ENCODE results near the gene UCP3.

UCP3 gene

DNA sequence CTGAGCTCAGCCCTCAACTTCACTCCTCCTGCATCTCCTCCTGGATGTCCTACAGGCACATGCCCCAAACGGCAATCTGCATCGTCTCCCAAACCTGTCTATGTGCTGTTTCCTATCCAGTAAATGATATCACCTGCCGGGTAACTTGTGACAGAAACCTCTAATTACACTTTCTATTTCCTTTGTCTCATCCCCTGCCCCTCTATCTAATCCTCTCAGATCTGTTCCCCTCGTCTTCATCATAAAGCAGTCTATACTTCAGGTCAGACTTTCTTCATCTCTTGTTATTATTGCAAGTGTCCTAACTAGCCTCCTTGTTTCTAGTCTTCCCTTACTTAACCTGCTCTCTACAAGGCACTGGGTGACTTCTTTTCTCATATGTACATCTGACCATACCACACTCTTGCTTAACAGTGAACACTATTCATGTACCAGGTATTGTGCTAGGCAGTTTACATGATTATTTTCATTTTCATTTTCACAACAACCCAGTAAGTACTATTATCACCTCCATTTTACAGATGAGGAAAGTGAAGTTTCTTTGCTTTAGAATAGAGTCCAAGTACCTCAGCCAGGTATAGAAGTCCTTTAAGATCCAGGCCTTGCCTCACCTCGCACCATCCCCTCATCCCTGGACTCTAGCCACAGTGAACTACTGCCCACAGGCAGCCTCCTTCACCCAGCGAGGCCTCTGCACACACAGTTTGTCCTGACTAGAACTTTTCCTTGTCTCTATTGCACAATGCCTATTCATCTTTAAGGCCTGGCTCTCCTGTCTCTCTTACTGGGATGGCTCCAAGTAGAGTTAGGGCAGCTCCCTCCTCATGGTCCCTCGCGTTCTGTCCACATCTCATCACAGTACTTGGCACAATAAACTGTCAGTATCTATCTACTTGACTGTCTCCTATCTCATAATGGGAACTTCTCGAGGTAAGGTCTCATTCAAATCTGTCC, 22.1 kb upstream of the UCP3 start:
- Histone ChIP-seq H3K27me3 (replicated peaks; ENCODE audit: control insufficient read depth, insufficient read depth, low read length, poor library complexity, severe bottlenecking) (no peaks in the 10 kb centered on the region), H3K4me1 (ENCODE audit: control insufficient read depth, insufficient read depth, low read length, poor library complexity, severe bottlenecking) (peaks cover 4% of the 10 kb centered on the region), H3K4me3 (ENCODE audit: insufficient read depth, low read depth, low read length, poor library complexity, severe bottlenecking) (no peak overlapping the region), H3K36me3 (ENCODE audit: control insufficient read depth, insufficient read depth, low read length) (peaks cover 16% of the 10 kb centered on the region), H3K27ac (ENCODE audit: insufficient read depth, low read length, poor library complexity, severe bottlenecking) (peak overlapping the region; percentile 40), H3K9me3 (ENCODE audit: control insufficient read depth, low read length) (no peaks in the 10 kb centered on the region)
- DNase-seq: no peak

DNA sequence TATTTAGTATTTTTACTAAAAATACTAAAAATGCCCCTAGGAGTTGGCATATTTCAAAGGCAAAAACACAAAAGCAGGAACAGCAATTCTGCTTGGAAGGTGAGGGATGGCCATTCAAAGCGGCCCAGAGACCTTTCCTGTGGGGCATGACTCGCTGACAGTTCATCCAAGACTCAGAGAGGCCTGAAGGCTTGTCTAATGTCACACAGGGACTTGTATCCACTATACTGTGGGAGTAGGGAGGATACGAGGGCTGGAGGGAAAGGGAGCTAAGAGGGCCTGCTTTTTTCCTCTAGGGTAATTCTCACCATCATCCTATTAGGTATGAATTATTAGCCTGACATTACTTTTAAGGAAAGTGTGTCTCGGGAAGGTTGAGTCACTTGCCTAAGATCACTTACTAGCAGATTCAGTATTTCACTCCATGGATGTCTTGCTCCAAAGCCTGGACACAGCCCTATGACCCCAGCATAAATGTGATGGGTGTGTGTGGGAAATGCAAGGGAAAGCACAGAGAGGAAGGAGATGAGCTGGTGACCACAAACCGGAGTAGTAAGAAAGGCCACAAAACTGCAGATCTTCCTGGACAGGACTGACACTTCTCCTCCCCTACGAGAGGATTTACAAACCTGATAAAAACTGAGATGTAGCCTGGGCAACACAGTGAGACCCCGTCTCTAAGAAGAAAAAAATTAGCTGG, 16.7 kb upstream of the UCP3 start:
- no peaks in the 10 kb centered on the region for H3K27me3 ChIP-seq (replicated peaks; ENCODE audit: control insufficient read depth, insufficient read depth, low read length, poor library complexity, severe bottlenecking)
- peaks cover 11% of the 10 kb centered on the region for H3K4me1 ChIP-seq (ENCODE audit: control insufficient read depth, insufficient read depth, low read length, poor library complexity, severe bottlenecking)
- H3K9me3 ChIP-seq (ENCODE audit: control insufficient read depth, low read length): no peaks in the 10 kb centered on the region
- H3K27ac ChIP-seq (ENCODE audit: insufficient read depth, low read length, poor library complexity, severe bottlenecking): no peak overlapping the region
- no peak overlapping the region for H3K4me3 ChIP-seq (ENCODE audit: insufficient read depth, low read depth, low read length, poor library complexity, severe bottlenecking)
- H3K36me3 ChIP-seq (ENCODE audit: control insufficient read depth, insufficient read depth, low read length): no peaks in the 10 kb centered on the region
- DNase-seq: no peak

DNA sequence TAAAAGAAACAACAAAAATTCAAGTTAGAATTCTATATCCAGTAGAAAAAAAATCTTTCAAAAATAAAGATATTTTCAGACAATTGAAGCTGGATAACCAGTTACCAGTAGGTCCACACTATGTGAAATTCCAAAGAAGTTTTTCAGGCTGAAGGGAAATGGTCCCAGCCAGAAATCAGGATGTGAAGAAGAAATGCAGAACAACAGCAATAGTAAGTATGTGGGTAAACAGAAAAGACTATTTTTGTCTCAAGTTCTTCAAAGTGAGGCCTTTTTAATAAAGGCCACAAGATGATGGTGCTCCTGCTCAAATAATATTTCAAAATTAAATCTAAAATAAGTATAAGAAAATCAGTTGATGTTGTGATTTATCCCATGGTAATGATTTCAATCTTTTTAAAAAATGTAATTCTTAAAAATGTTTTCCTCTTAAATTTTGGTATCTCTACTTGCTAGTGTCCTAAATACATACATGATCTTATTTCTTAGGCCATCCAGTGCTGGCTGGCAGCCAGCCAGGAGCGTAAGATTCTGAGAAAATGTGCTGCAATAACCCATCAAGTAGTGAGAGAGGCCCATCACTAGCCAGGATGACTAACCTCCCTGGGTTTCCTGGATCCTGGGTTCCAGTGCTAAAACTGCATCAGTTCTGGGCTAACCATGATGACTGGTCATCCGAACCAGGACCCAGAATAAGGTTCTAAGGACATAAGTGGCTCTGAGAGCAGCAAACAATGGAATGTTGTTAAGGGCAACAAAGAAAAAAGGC, 15.6 kb upstream of the UCP3 start:
- DNase-seq: no peak
- H3K36me3 ChIP-seq (ENCODE audit: control insufficient read depth, insufficient read depth, low read length): no peaks in the 10 kb centered on the region

DNA sequence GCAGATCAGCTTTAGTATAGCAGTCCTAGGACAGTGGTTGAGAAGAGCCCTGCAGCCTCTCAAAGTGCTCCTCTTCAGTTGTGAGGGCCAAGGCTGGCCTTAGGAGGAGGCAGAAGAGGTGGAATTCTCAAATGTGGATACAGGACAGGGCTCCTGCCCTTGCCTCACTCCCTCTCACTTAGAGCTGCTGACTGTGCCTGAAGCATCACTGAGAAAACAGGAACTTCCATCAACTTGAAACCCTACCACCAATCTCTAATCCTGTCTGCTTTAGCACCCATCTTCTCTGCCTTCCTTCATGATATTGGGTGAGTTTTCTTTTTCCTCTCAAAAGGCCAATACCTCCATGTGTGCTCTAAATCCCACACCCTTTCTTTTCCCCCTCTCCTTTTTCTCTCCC, 14.4 kb upstream of the UCP3 start:
- no peak overlapping the region for H3K4me3 ChIP-seq (ENCODE audit: insufficient read depth, low read depth, low read length, poor library complexity, severe bottlenecking)
- peaks cover 33% of the 10 kb centered on the region for H3K4me1 ChIP-seq (ENCODE audit: control insufficient read depth, insufficient read depth, low read length, poor library complexity, severe bottlenecking)
- no peaks in the 10 kb centered on the region for H3K27me3 ChIP-seq (replicated peaks; ENCODE audit: control insufficient read depth, insufficient read depth, low read length, poor library complexity, severe bottlenecking)
- no peak for DNase-seq
- no peak overlapping the region for H3K27ac ChIP-seq (ENCODE audit: insufficient read depth, low read length, poor library complexity, severe bottlenecking)
- H3K9me3 ChIP-seq (ENCODE audit: control insufficient read depth, low read length): no peaks in the 10 kb centered on the region
- no peaks in the 10 kb centered on the region for H3K36me3 ChIP-seq (ENCODE audit: control insufficient read depth, insufficient read depth, low read length)

More for the DNA sequence above, 15.6 kb upstream of the UCP3 start:
- Histone ChIP-seq H3K9me3 (ENCODE audit: control insufficient read depth, low read length) (no peaks in the 10 kb centered on the region), H3K4me3 (ENCODE audit: insufficient read depth, low read depth, low read length, poor library complexity, severe bottlenecking) (no peak overlapping the region), H3K27me3 (replicated peaks; ENCODE audit: control insufficient read depth, insufficient read depth, low read length, poor library complexity, severe bottlenecking) (no peaks in the 10 kb centered on the region), H3K4me1 (ENCODE audit: control insufficient read depth, insufficient read depth, low read length, poor library complexity, severe bottlenecking) (peaks cover 22% of the 10 kb centered on the region), H3K27ac (ENCODE audit: insufficient read depth, low read length, poor library complexity, severe bottlenecking) (no peak overlapping the region)

DNA sequence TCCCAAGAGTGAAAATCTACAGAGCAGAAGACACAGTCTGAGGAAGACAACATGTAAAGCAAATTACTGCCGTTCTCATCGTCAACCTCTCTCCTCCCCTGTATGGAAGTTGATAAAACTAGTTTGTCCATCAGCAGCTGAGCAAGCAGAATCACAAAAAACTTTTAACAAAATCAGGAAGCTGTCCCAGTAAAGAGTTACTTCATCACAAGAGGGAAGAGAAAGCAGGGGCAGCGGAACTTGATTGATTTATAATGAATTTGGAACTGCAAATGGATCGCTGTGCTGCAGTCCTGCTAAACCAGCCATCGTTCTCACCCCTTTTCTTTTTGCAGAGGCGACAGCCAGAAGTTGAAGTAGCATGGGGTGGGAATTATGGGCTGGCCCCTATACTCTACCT, 13.7 kb upstream of the UCP3 start:
- DNase-seq: no peak
- Histone ChIP-seq H3K4me1 (ENCODE audit: control insufficient read depth, insufficient read depth, low read length, poor library complexity, severe bottlenecking) (peaks cover 35% of the 10 kb centered on the region), H3K27me3 (replicated peaks; ENCODE audit: control insufficient read depth, insufficient read depth, low read length, poor library complexity, severe bottlenecking) (no peaks in the 10 kb centered on the region), H3K27ac (ENCODE audit: insufficient read depth, low read length, poor library complexity, severe bottlenecking) (no peak overlapping the region), H3K36me3 (ENCODE audit: control insufficient read depth, insufficient read depth, low read length) (no peaks in the 10 kb centered on the region), H3K9me3 (ENCODE audit: control insufficient read depth, low read length) (no peaks in the 10 kb centered on the region), H3K4me3 (ENCODE audit: insufficient read depth, low read depth, low read length, poor library complexity, severe bottlenecking) (no peak overlapping the region)

DNA sequence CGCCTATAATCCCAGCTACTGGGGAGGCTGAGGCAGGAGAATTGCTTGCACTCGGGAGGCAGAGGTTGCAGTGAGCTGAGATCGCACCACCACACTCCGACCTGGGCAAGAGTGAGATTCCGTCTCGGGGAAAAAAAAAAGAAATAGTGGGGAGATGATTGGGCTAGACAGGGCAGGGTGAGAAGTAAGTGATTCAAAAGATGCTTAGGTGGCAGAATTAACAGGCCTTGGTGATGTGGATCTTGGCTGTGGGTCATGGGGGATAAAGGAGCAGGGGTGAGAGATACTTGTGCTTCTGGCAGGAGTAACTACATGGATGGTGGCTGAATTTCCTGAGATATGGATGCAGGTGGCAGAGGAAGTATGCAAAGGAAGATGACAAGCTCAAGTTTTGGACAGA, 13.1 kb upstream of the UCP3 start:
- H3K27ac ChIP-seq (ENCODE audit: insufficient read depth, low read length, poor library complexity, severe bottlenecking): no peak overlapping the region
- H3K4me1 ChIP-seq (ENCODE audit: control insufficient read depth, insufficient read depth, low read length, poor library complexity, severe bottlenecking): peaks cover 35% of the 10 kb centered on the region
- no peaks in the 10 kb centered on the region for H3K27me3 ChIP-seq (replicated peaks; ENCODE audit: control insufficient read depth, insufficient read depth, low read length, poor library complexity, severe bottlenecking)
- no peaks in the 10 kb centered on the region for H3K9me3 ChIP-seq (ENCODE audit: control insufficient read depth, low read length)
- H3K36me3 ChIP-seq (ENCODE audit: control insufficient read depth, insufficient read depth, low read length): no peaks in the 10 kb centered on the region
- no peak overlapping the region for H3K4me3 ChIP-seq (ENCODE audit: insufficient read depth, low read depth, low read length, poor library complexity, severe bottlenecking)
- DNase-seq: no peak

DNA sequence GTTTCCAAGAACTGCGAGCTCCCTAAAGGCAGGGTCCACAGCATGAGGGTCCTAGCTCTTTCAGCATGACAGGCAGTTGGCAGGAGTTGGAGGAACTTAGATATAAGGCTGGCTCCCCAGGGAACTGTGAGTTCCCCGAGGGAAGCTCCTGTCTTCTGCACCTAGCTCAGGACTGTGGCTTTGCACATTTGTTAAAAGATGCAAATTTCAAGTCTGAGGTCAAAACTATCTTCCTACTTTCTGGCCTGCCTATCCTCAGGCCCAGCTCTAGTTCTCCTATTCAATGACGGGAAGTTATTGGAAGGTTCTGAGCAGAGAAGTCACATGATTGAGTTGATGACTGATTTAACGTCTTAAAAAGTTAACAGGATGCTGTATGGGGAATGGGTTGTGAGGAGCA, 11.7 kb upstream of the UCP3 start:
- no peak overlapping the region for H3K27ac ChIP-seq (ENCODE audit: insufficient read depth, low read length, poor library complexity, severe bottlenecking)
- no peak for DNase-seq
- no peaks in the 10 kb centered on the region for H3K27me3 ChIP-seq (replicated peaks; ENCODE audit: control insufficient read depth, insufficient read depth, low read length, poor library complexity, severe bottlenecking)
- no peaks in the 10 kb centered on the region for H3K9me3 ChIP-seq (ENCODE audit: control insufficient read depth, low read length)
- H3K36me3 ChIP-seq (ENCODE audit: control insufficient read depth, insufficient read depth, low read length): no peaks in the 10 kb centered on the region
- H3K4me3 ChIP-seq (ENCODE audit: insufficient read depth, low read depth, low read length, poor library complexity, severe bottlenecking): no peak overlapping the region
- H3K4me1 ChIP-seq (ENCODE audit: control insufficient read depth, insufficient read depth, low read length, poor library complexity, severe bottlenecking): peaks cover 42% of the 10 kb centered on the region

DNA sequence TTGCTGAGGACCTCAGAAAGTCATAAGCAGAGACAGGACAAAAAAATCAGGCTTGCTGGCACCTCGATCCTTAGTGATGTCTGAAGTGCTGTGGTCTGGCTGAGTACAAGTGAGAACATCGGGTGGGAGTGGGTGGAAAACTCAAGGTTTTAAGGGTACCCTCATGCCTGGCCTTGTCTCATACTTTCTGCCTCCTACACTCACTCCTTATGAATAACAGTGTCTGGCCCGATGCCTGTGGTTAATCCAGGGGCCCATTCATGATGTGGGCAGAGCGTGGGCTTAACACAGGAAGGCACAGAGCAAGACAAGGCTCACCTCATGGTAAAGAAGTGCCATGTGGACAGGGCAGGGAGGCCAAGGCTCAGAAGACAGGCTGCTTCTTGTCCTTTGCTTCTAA, 11.0 kb upstream of the UCP3 start:
- H3K4me3 ChIP-seq (ENCODE audit: insufficient read depth, low read depth, low read length, poor library complexity, severe bottlenecking): no peak overlapping the region
- peaks cover 47% of the 10 kb centered on the region for H3K4me1 ChIP-seq (ENCODE audit: control insufficient read depth, insufficient read depth, low read length, poor library complexity, severe bottlenecking)
- H3K27ac ChIP-seq (ENCODE audit: insufficient read depth, low read length, poor library complexity, severe bottlenecking): no peak overlapping the region
- H3K9me3 ChIP-seq (ENCODE audit: control insufficient read depth, low read length): no peaks in the 10 kb centered on the region
- no peaks in the 10 kb centered on the region for H3K36me3 ChIP-seq (ENCODE audit: control insufficient read depth, insufficient read depth, low read length)
- H3K27me3 ChIP-seq (replicated peaks; ENCODE audit: control insufficient read depth, insufficient read depth, low read length, poor library complexity, severe bottlenecking): no peaks in the 10 kb centered on the region
- DNase-seq: no peak

DNA sequence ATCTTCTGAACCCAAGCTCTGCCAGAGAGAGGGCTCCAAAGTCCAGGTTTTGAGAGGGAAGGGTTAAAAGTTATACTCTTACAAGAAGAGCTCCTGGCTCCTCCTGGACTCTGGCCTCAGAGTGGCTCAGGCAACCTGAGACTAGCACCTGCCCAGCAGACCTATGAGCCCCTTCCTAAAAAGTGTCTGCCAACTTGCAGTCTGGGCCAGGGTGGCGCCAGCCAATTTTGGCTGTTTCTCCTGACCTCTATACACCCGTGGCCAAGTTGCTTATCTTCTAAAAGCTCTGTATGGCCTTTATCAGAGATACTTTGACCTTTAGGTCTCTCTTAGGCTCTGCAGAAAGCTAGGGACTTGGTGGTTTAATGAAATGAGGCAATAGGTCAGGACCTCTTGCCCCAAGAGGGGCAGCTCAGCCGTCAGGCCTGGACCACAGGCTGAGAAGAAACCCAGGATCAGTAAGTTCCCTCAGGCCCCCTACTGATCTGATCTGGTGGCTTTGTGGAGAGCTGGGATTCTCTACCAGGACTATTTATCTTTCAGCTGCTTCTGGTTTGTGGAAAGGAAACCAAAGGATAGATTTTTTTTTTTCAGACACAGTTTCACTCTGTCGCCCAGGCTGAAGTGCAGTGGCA, 10.3 kb upstream of the UCP3 start:
- H3K4me3 ChIP-seq (ENCODE audit: insufficient read depth, low read depth, low read length, poor library complexity, severe bottlenecking): no peak overlapping the region
- peaks cover 48% of the 10 kb centered on the region for H3K4me1 ChIP-seq (ENCODE audit: control insufficient read depth, insufficient read depth, low read length, poor library complexity, severe bottlenecking)
- H3K27ac ChIP-seq (ENCODE audit: insufficient read depth, low read length, poor library complexity, severe bottlenecking): no peak overlapping the region
- no peaks in the 10 kb centered on the region for H3K9me3 ChIP-seq (ENCODE audit: control insufficient read depth, low read length)
- no peak for DNase-seq
- H3K27me3 ChIP-seq (replicated peaks; ENCODE audit: control insufficient read depth, insufficient read depth, low read length, poor library complexity, severe bottlenecking): no peaks in the 10 kb centered on the region
- H3K36me3 ChIP-seq (ENCODE audit: control insufficient read depth, insufficient read depth, low read length): no peaks in the 10 kb centered on the region
